ENCODE measurements around the gene PSD4. TPM values are rescaled to one million over a fixed set of nuclear protein-coding genes. Genes with fewer than 3 reads are reported as not detected.

Gene PSD4
- total and polyA plus RNA-seq, 4 experiments from 2014 or later, result 11.9 to 101 (median 66.4) TPM

DNA sequence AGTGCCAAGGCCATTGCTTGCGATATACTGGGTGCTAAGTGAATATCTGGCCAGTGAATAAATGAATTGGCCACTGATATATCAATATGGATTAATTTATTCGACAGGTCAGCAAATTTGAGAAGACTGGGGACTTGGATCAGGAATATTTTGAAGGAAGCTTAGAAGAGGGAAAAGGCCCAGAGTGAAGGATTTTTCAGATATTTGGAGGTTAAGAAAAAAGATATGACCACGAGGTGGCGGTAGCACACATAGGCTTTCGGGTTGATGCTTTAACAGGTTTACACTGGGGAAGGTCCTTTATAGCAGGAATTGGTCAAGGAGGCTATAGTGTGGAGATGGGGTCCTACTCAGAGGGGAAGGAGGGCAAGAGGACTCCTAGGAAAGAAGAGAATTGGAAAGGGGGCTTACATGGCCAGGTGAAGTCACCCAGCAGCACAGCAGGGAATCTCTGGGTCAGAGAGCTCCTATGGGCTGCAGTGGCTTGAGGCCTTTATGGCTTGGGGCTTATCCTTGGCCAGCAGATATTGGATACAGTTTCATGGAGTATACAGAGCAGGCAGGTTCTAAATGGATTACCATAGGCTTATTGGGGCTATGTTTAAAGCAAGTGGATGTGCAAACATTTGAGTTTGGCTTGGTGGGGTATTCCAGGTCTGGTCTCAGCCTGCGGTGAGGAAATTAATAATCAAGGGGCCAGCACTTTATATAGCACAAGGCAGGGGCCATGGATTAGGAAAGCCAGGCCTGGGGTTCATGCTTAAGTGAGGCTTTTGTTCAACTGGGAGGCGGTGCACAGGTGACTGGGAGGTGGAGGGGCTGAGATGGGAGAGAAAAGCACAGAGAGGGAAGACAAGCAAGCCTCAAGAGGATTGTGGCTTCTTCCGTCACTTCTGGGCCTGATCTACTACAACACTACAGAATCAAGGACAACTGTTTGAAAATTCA, 36.7 kb upstream of the PSD4 start:
- Histone ChIP-seq H3K27ac (ENCODE audit: low read depth, low read length) (no peak overlapping the region), H3K4me3 (ENCODE audit: low read length in 2 of 2) (no peak overlapping the region), H3K4me1 (ENCODE audit: insufficient read depth, low read length) (peaks cover 12% of the 10 kb centered on the region), H3K27me3 (ENCODE audit: insufficient read depth, low read length) (no peaks in the 10 kb centered on the region), H3K36me3 (ENCODE audit: insufficient read depth, low read length) (no peaks in the 10 kb centered on the region), H3K9me3 (ENCODE audit: control insufficient read depth in 1 of 2, low read length in 2 of 2) (no peaks in the 10 kb centered on the region)
- H3K9me3 Mint-ChIP-seq, result no peaks in the 10 kb centered on the region
- peak overlapping the region in 1 of 7 donors; percentile 55 for H3K27ac Mint-ChIP-seq
- no peak overlapping the region for H3K4me3 Mint-ChIP-seq
- peak in 4 of 5 donors; percentile 30 to 42 (median 38) for DNase-seq
- intact Hi-C loops (cut with micrococcal nuclease), result loop anchor here (1.0 to 5.0 kb wide), 2 partner anchors 233 to 255 kb away; no protein-coding TSS in a partner anchor
- H3K27me3 Mint-ChIP-seq, result no peaks in the 10 kb centered on the region
- peaks cover 12 to 24% (median 16%) of the 10 kb centered on the region in 4 donors for H3K4me1 Mint-ChIP-seq
- CTCF ChIA-PET (ENCODE audit: partially characterized antibody), result interaction anchor here (0.7 to 16.1 kb wide), 37 partner anchors 8 to 303 kb away, joined by 3 to 662 read pairs (median 8); partner anchors contain the start of gene PSD4
- H3K36me3 Mint-ChIP-seq, result no peaks in the 10 kb centered on the region
- POLR2A ChIA-PET (ENCODE audit: partially characterized antibody), result interaction anchor here (1.1 to 4.9 kb wide), 7 partner anchors 20 to 78 kb away, joined by 3 to 56 read pairs (median 15); partner anchors contain the start of gene PSD4

DNA sequence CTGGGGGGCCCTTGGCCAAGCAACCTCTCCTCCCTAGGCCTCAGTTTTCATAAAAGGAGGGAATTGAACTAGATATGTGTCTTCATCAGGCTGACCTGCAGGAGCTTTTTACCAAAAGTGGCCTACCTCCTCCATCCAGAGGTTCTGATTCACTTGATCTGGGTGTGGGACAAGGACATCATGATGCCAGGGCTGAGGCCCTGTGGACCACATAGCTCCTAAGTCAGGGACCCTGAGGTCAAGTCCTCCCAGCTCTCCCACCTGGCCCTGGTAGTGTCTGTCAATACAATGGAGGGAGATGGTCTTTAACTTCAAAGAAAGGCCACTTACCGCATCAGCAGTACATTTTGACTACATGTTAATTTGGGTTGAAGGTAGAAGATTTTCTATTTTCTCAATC, 35.9 kb upstream of the PSD4 start:
- POLR2A ChIA-PET (ENCODE audit: partially characterized antibody), result interaction anchor here (0.6 to 4.9 kb wide), 11 partner anchors 8 to 112 kb away, joined by 3 to 56 read pairs (median 9); partner anchors contain the start of gene PSD4
- Mint-ChIP-seq H3K36me3 (no peaks in the 10 kb centered on the region), H3K27ac (peak overlapping the region in 1 of 7 donors; percentile 85)

DNA sequence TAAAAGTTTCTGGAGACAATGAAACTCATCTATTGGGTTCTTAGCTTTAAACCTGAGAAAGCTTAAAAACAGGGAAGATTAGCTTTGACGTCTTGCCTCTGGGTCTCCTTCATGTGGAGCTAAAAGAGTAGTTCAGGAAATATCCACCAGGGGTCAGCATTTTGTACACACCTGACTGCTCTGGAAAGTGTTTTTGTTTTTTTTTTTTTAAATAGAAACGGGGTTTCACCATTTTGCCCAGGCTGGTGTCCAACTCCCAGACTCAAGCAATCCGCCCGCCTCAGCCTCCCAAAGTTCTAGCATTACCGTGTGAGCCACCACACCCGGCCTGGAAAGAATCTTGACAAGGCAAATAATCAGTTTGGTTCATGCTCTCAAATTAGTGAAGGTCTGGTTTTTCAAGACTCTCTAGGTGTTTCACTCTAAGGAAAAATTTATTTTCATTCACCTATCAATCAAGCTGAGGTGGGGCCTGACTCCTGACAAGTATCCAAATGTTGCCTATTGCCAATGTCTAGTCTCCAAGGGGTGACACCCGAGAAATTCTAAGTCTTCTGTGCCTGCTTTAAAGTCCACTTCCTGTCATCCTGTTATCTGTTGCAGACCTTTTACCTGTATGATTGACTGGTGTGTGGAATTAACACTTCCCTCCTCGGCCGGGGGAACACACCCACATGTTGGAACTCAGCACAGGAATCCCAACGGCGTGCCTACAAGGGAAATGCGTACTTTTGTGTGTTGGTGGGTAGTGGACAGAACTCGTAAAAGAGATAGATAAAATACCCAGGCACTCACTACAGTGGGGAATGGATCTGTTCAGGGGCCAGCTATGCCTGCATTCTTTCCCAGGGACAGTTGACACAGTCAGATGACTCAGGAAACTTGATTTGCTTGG, 35.1 kb upstream of the PSD4 start:
- no peaks in the 10 kb centered on the region for H3K27me3 ChIP-seq (ENCODE audit: insufficient read depth, low read length)
- H3K9me3 ChIP-seq (ENCODE audit: control insufficient read depth in 1 of 2, low read length in 2 of 2), result no peaks in the 10 kb centered on the region
- Mint-ChIP-seq H3K27ac (peak overlapping the region; percentile 67 to 85 (median 79)), H3K36me3 (no peaks in the 10 kb centered on the region), H3K4me3 (peak overlapping the region; percentile 50 to 79 (median 74)), H3K4me1 (peaks cover 12 to 24% (median 16%) of the 10 kb centered on the region in 4 donors), H3K27me3 (no peaks in the 10 kb centered on the region), H3K9me3 (no peaks in the 10 kb centered on the region)
- intact Hi-C loops (cut with micrococcal nuclease), result loop anchor here (1.0 to 5.0 kb wide), 6 partner anchors 19 to 254 kb away; no protein-coding TSS in a partner anchor
- H3K36me3 ChIP-seq (ENCODE audit: insufficient read depth, low read length), result no peaks in the 10 kb centered on the region
- POLR2A ChIA-PET (ENCODE audit: partially characterized antibody), result interaction anchor here (0.6 to 4.9 kb wide), 11 partner anchors 9 to 111 kb away, joined by 3 to 56 read pairs (median 9); partner anchors contain the start of gene PSD4
- peaks cover 12% of the 10 kb centered on the region for H3K4me1 ChIP-seq (ENCODE audit: insufficient read depth, low read length)
- peak overlapping the region in 1 of 2 donors; percentile 14 for H3K4me3 ChIP-seq (ENCODE audit: low read length in 2 of 2)
- CTCF ChIA-PET (ENCODE audit: partially characterized antibody), result interaction anchor here (0.7 to 16.1 kb wide), 40 partner anchors 10 to 387 kb away, joined by 3 to 662 read pairs (median 8); partner anchors contain the start of gene PSD4
- DNase-seq, result peak; percentile 72 to 81 (median 79)
- no peak overlapping the region for H3K27ac ChIP-seq (ENCODE audit: low read depth, low read length)

More for the DNA sequence above, 35.9 kb upstream of the PSD4 start:
- H3K36me3 ChIP-seq (ENCODE audit: insufficient read depth, low read length), result no peaks in the 10 kb centered on the region
- no peaks in the 10 kb centered on the region for H3K9me3 Mint-ChIP-seq
- no peak overlapping the region for H3K27ac ChIP-seq (ENCODE audit: low read depth, low read length)
- H3K27me3 Mint-ChIP-seq, result no peaks in the 10 kb centered on the region
- CTCF ChIA-PET (ENCODE audit: partially characterized antibody), result interaction anchor here (0.7 to 16.1 kb wide), 40 partner anchors 9 to 386 kb away, joined by 3 to 662 read pairs (median 8); partner anchors contain the start of gene PSD4
- H3K4me3 Mint-ChIP-seq, result no peak overlapping the region
- no peaks in the 10 kb centered on the region for H3K27me3 ChIP-seq (ENCODE audit: insufficient read depth, low read length)
- no peak for DNase-seq
- H3K4me1 Mint-ChIP-seq, result peaks cover 12 to 24% (median 16%) of the 10 kb centered on the region in 4 donors
- H3K4me3 ChIP-seq (ENCODE audit: low read length in 2 of 2), result no peak overlapping the region
- no peaks in the 10 kb centered on the region for H3K9me3 ChIP-seq (ENCODE audit: control insufficient read depth in 1 of 2, low read length in 2 of 2)
- peaks cover 12% of the 10 kb centered on the region for H3K4me1 ChIP-seq (ENCODE audit: insufficient read depth, low read length)
- intact Hi-C loops (cut with micrococcal nuclease), result loop anchor here (1.0 to 5.0 kb wide), 7 partner anchors 19 to 254 kb away; no protein-coding TSS in a partner anchor

DNA sequence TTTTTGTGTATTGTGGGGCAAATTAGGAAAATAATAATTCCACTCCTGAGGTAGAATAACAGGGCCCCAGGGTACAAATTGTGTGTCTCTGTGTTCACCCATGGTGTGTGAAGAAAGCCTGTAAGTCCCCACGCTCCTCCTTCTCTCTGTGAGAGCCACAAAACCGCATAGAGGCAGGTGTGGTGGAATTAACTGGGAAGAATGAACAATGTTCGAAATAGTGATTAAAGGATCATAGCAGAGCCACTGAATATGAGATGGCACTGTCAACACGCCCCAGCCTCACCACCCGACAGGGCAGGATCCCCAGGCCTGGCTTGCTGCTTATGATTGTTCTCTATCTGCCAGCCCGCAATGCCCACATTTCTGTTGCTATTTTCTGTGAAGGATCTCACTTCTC, 32.3 kb upstream of the PSD4 start:
- peaks cover 11 to 24% (median 16%) of the 10 kb centered on the region in 4 donors for H3K4me1 Mint-ChIP-seq
- Histone ChIP-seq H3K4me1 (ENCODE audit: insufficient read depth, low read length) (peaks cover 12% of the 10 kb centered on the region), H3K27me3 (ENCODE audit: insufficient read depth, low read length) (no peaks in the 10 kb centered on the region), H3K36me3 (ENCODE audit: insufficient read depth, low read length) (no peaks in the 10 kb centered on the region), H3K4me3 (ENCODE audit: low read length in 2 of 2) (no peak overlapping the region), H3K9me3 (ENCODE audit: control insufficient read depth in 1 of 2, low read length in 2 of 2) (no peaks in the 10 kb centered on the region), H3K27ac (ENCODE audit: low read depth, low read length) (no peak overlapping the region)
- H3K36me3 Mint-ChIP-seq, result no peaks in the 10 kb centered on the region
- intact Hi-C loops (cut with micrococcal nuclease), result no loop called here
- H3K4me3 Mint-ChIP-seq, result no peak overlapping the region
- DNase-seq, result no peak
- ChIA-PET POLR2A (ENCODE audit: partially characterized antibody) (interaction anchor here (1.4 to 1.8 kb wide), 2 partner anchors 34 to 57 kb away, joined by 5 to 9 read pairs; no protein-coding TSS in a partner anchor), CTCF (ENCODE audit: partially characterized antibody) (interaction anchor here (1.0 to 16.1 kb wide), 9 partner anchors 11 to 229 kb away, joined by 3 to 662 read pairs (median 4); partner anchors contain the start of gene PSD4)
- peaks cover 0 to 4% (median 0%) of the 10 kb centered on the region in 8 donors for H3K9me3 Mint-ChIP-seq
- no peak overlapping the region for H3K27ac Mint-ChIP-seq
- no peaks in the 10 kb centered on the region for H3K27me3 Mint-ChIP-seq

DNA sequence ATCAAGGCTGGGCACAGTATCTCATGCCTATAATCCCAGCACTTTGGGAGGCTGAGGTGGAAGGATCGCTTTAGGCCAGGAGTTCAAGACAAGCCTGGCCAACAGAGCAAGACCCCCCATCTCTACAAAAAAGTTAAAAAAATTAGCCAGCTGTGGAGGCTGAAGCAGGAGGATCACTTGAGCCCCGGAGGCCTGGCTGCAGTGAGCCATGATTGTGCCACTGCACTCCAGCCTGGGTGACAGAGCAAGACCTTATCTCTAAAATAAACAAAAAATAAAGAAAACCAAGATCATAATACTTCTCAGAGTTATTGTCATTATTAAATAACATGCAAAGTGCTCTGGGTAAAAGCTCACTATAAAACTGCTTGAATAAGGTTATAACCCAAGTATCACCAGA, 31.5 kb upstream of the PSD4 start:
- no peaks in the 10 kb centered on the region for H3K9me3 ChIP-seq (ENCODE audit: control insufficient read depth in 1 of 2, low read length in 2 of 2)
- no peak overlapping the region for H3K4me3 Mint-ChIP-seq
- peaks cover 12% of the 10 kb centered on the region for H3K4me1 ChIP-seq (ENCODE audit: insufficient read depth, low read length)
- DNase-seq, result no peak
- H3K36me3 Mint-ChIP-seq, result no peaks in the 10 kb centered on the region
- H3K4me3 ChIP-seq (ENCODE audit: low read length in 2 of 2), result no peak overlapping the region
- H3K9me3 Mint-ChIP-seq, result peaks cover 0 to 4% (median 0%) of the 10 kb centered on the region in 8 donors
- no peak overlapping the region for H3K27ac Mint-ChIP-seq
- no peaks in the 10 kb centered on the region for H3K36me3 ChIP-seq (ENCODE audit: insufficient read depth, low read length)
- H3K27me3 Mint-ChIP-seq, result no peaks in the 10 kb centered on the region
- H3K27me3 ChIP-seq (ENCODE audit: insufficient read depth, low read length), result no peaks in the 10 kb centered on the region
- peaks cover 8 to 20% (median 12%) of the 10 kb centered on the region in 4 donors for H3K4me1 Mint-ChIP-seq
- POLR2A ChIA-PET (ENCODE audit: partially characterized antibody), result interaction anchor here (1.4 to 1.8 kb wide), 2 partner anchors 33 to 56 kb away, joined by 5 to 9 read pairs; no protein-coding TSS in a partner anchor
- no peak overlapping the region for H3K27ac ChIP-seq (ENCODE audit: low read depth, low read length)
- CTCF ChIA-PET (ENCODE audit: partially characterized antibody), result interaction anchor here (0.6 to 16.1 kb wide), 10 partner anchors 10 to 248 kb away, joined by 3 to 662 read pairs (median 4); partner anchors contain the start of gene PSD4
- intact Hi-C loops (cut with micrococcal nuclease), result no loop called here

DNA sequence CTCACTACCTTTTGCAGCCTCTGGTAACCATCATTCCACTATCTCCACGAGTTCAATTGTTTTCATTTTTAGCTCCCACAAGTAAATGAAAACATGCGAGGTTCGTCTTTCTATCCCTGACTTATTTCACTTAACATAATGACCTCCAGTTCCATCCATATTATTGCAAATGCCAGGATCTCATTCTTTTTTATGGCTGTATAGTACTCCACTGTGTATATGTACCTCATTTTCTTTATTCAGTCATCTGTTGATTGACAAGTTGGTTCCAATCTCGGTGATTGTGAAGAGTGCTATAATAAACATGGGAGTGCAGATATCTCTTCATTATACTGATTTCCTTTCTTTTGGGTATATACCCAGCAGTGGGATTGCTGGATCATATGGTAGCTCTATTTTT, 29.5 kb upstream of the PSD4 start:
- intact Hi-C loops (cut with micrococcal nuclease), result no loop called here
- Histone ChIP-seq H3K36me3 (ENCODE audit: insufficient read depth, low read length) (no peaks in the 10 kb centered on the region), H3K27me3 (ENCODE audit: insufficient read depth, low read length) (no peaks in the 10 kb centered on the region), H3K27ac (ENCODE audit: low read depth, low read length) (no peak overlapping the region), H3K9me3 (ENCODE audit: control insufficient read depth in 1 of 2, low read length in 2 of 2) (no peaks in the 10 kb centered on the region), H3K4me3 (ENCODE audit: low read length in 2 of 2) (no peak overlapping the region), H3K4me1 (ENCODE audit: insufficient read depth, low read length) (peaks cover under 1% of the 10 kb centered on the region)
- H3K27ac Mint-ChIP-seq, result no peak overlapping the region
- no peak for DNase-seq
- POLR2A ChIA-PET (ENCODE audit: partially characterized antibody), result interaction anchor here (2.5 kb wide), 1 partner anchor 12 kb away, joined by 8 read pairs; no protein-coding TSS in a partner anchor
- CTCF ChIA-PET (ENCODE audit: partially characterized antibody), result interaction anchor here (0.8 to 16.1 kb wide), 5 partner anchors 9 to 246 kb away, joined by 3 to 662 read pairs (median 4); partner anchors contain the start of gene PSD4
- H3K36me3 Mint-ChIP-seq, result no peaks in the 10 kb centered on the region
- no peaks in the 10 kb centered on the region for H3K27me3 Mint-ChIP-seq
- no peak overlapping the region for H3K4me3 Mint-ChIP-seq
- H3K9me3 Mint-ChIP-seq, result peaks cover 0 to 4% (median 0%) of the 10 kb centered on the region in 8 donors
- H3K4me1 Mint-ChIP-seq, result peaks cover 0 to 5% (median 2%) of the 10 kb centered on the region in 4 donors

Data from CD4-positive, alpha-beta memory T cell (primary cell).